GM12801 (cell line): ENCODE measurements around the gene BCL6.

Source experiments
- CTCF ChIP-seq: IDR thresholded peaks from one replicate; pipeline ENCODE4 v1.5.1; 2011; ENCODE audit warnings: control low read depth; ENCODE audit not compliant: insufficient read length; ENCODE audit errors: extremely low read depth

The BCL6 gene

DNA sequence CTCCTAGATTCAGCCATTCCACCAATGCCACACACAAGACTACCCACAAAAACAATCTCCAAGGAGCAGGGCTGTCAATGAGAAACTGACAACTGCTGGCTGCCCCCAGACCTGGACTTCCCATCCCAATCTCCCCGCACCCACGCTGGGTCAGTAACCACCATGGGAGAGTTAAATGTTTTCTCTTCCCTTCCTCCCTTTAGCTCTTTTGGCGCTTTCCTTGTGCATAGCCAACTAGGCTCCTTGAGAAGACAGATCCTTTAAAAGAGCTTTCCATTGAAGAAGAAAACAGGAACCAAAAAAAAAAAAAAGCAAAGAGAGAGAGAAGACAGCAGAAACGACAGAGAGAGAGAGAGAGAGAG lies 8.3 kb downstream of the BCL6 start:
- no peak for TF ChIP-seq CTCF

DNA sequence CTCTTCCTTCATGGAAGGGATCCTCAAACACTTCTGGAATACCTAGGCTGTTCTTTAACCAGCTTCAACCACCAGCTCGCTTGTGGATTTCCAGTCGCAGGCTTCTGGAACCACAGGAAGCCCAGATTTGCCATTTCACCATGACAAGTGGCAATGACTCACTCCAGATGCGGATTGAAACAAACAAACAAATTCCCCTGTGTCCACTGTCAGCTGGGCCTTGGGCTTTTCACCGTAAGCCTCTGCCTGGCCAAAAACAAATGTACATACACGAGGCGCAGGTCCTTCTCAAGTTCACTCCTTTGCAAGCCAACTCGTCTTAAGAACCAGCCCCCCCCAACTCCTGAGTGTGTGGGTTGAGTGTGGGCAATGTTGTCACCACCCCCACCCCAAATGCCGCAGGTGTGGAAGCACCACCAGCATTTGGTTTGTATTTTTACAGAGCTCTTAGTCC lies 8.8 kb downstream of the BCL6 start:
- no peak for TF ChIP-seq CTCF

- no peak for TF ChIP-seq CTCF
Observed at GRCh38 chr3:187735837-187736236, 9.4 kb downstream of the BCL6 start.

GRCh38 chr3:187735383-187735782 lies 9.9 kb downstream of the BCL6 start:
- TF ChIP-seq CTCF, result no peak

GRCh38 chr3:187734841-187735240 lies 10.4 kb downstream of the BCL6 start:
- TF ChIP-seq CTCF, result no peak

DNA sequence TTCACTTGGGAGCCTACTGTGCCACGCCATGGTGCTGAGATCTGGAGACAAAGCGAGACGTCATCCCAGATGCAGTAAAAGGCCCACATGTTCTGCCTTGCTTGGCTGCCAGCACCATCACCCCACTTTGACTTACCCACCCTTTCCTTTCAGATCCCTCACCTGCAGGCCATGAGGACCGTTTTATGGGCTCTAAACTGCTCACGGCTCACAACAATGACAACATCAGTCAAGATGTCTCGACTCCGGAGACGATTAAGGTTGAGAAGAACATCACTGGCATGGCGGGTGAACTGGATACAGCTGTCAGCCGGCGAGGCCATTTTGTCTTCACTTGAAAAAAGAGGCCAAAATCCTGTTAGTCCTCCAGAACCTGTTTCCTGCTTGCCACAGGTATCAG lies 11.9 kb downstream of the BCL6 start:
- no peak for TF ChIP-seq CTCF

DNA sequence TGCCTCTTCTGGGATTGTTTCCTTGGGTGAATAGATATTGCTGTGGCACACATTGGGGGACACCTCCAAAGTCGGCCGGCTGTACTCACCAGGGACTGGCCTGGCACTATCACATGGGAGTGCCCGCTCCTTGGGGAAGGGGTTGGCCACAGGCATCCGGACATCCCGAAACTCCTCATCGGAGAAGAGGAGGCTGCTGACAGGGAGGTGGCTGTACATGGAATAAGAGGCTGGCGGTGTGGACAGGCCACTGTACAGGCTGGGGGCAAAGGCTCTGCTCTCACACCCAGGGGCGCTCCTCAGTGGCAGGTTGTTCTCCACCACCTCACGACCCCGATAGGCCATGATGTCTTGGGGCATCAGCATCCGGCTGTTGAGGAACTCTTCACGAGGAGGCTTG lies 15.7 kb downstream of the BCL6 start:
- TF ChIP-seq CTCF, result no peak

DNA sequence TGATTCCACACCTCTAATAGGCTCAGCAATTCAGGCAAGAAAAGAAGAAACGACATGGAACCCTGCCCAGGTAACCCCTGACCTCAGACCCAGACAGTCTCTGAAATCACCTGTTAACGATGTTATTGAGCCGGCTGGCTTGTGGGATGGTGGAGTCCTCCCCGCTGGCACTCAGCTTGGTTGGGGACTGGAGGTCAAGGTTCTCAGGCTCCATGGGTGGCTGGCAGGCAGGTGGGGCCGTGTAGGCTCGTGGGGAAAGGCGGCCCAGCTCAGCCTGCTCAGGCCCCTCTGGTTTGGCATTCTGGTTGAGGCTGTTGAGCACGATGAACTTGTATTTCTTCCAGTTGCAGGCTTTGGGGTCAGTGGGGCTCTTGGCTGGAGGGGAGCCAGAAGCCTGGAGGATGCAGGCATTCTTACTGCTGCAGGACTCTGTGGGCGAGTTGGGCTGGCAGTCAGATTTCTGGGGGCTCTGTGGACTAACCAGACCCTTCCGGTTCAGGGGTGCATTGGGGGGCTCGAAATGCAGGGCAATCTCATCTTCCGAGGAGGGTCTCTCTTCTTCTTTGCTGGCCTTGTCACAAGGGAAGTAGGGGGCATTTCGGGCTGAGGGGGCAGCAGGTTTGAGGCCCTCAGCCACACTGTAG lies 16.2 kb downstream of the BCL6 start:
- TF ChIP-seq CTCF, result no peak
